Suprapubic skin (tissue), 4 donors: ENCODE measurements around the gene CDH4. TPM values are rescaled to one million over a fixed set of nuclear protein-coding genes. Genes with fewer than 3 reads are reported as not detected.

ENCODE experiments used
- DNase-seq, 2 donors: peaks; one replicate each; pipeline ENCODE4 v3.0.0-alpha.2; 2019; ENCODE audit warnings: low spot score in 2 of 2
- H3K27ac ChIP-seq: fragments of 200-600 bp; sonication (generic); one replicate; pipeline ENCODE4 v1.5.1; 2019
- H3K27me3 ChIP-seq: fragments of 200-600 bp; sonication (generic); one replicate; pipeline ENCODE4 v1.5.1; 2019
- H3K36me3 ChIP-seq: fragments of 200-600 bp; sonication (generic); one replicate; pipeline ENCODE4 v1.5.1; 2019
- H3K4me1 ChIP-seq: fragments of 200-600 bp; sonication (generic); one replicate; pipeline ENCODE4 v1.5.1; 2019
- H3K4me3 ChIP-seq: fragments of 200-600 bp; sonication (generic); one replicate; pipeline ENCODE4 v1.5.1; 2019; ENCODE audit warnings: mild to moderate bottlenecking
- H3K9me3 ChIP-seq: fragments of 200-600 bp; sonication (generic); one replicate; pipeline ENCODE4 v1.5.1; 2019
- CTCF ChIP-seq, 2 donors: fragments of 200-600 bp in 1 of 2; fragments of 450-650 bp in 1 of 2; sonication (generic) in 1 of 2; IDR thresholded peaks; one replicate each; pipeline ENCODE4 v1.5.1; 2016 to 2019; ENCODE audit warnings: antibody characterized with exemption in 2 of 2, mild to moderate bottlenecking in 1 of 2, moderate library complexity in 1 of 2
- EP300 ChIP-seq: sonication (generic); formaldehyde crosslinking; IDR thresholded peaks from one replicate; pipeline ENCODE4 v1.6.1; 2017; ENCODE audit warnings: antibody characterized with exemption
- POLR2A ChIP-seq, 2 donors: fragments of 450-650 bp; IDR thresholded peaks; one replicate each; pipeline ENCODE4 v1.6.1; 2017; ENCODE audit warnings: antibody characterized with exemption in 2 of 2, mild to moderate bottlenecking in 2 of 2, moderate library complexity in 2 of 2
- POLR2AphosphoS5 ChIP-seq, 3 donors: sonication (generic); formaldehyde crosslinking; IDR thresholded peaks; one replicate each; pipeline ENCODE4 v1.6.1; 2017; ENCODE audit warnings: antibody characterized with exemption in 3 of 3
- WGBS: methylation state at CpG from one replicate; pipeline ENCODE4 v1.1.5; 2018; 5-methylcytosine and 5-hydroxymethylcytosine counted together
- total RNA-seq, 4 donors: library from RNA; depleted of rRNA; stranded (reverse); fragments of >200 nt; gene quantifications; one replicate each; pipeline ENCODE4 v1.1.0, GENCODE V29; 2016

CDH4 gene
- total RNA-seq, 4 donors from 2014 or later = 0.91 to 5.9 (median 2.6) TPM

GRCh38 chr20:61879303-61879620 lies 627.2 kb downstream of the CDH4 start:
- no peak for TF ChIP-seq POLR2AphosphoS5 (IDR thresholded peaks at IDR 0.05)
- no peak for TF ChIP-seq CTCF (IDR thresholded peaks at IDR 0.05)
- no peak for TF ChIP-seq EP300
- no peak for TF ChIP-seq POLR2A (IDR thresholded peaks at IDR 0.05)
- H3K9me3 ChIP-seq = no peaks in the 10 kb centered on the region

GRCh38 chr20:61879694-61880093 lies 627.6 kb downstream of the CDH4 start:
- no peaks in the 10 kb centered on the region for H3K9me3 ChIP-seq
- H3K36me3 ChIP-seq = no peaks in the 10 kb centered on the region
- no peak overlapping the region for H3K4me3 ChIP-seq
- TF ChIP-seq CTCF (IDR thresholded peaks at IDR 0.05) (no peak), EP300 (no peak), POLR2A (IDR thresholded peaks at IDR 0.05) (no peak), POLR2AphosphoS5 (IDR thresholded peaks at IDR 0.05) (no peak)
- 95% methylated on average over 19 of the region's 19 CpGs for WGBS
- H3K4me1 ChIP-seq = no peaks in the 10 kb centered on the region
- no peak for DNase-seq
- H3K27me3 ChIP-seq = peaks cover 71% of the 10 kb centered on the region
- H3K27ac ChIP-seq = no peak overlapping the region

More at GRCh38 chr20:61879303-61879620, 627.2 kb downstream of the CDH4 start:
- Histone ChIP-seq H3K27me3 (peaks cover 70% of the 10 kb centered on the region), H3K36me3 (no peaks in the 10 kb centered on the region), H3K27ac (no peak overlapping the region), H3K4me3 (no peak overlapping the region), H3K4me1 (no peaks in the 10 kb centered on the region)
- no peak for DNase-seq
- 81% methylated on average over 10 of the region's 10 CpGs for WGBS

GRCh38 chr20:61880706-61881105 lies 628.6 kb downstream of the CDH4 start:
- no peak for TF ChIP-seq POLR2A (IDR thresholded peaks at IDR 0.05)
- no peak for TF ChIP-seq POLR2AphosphoS5 (IDR thresholded peaks at IDR 0.05)
- no peak for TF ChIP-seq EP300
- TF ChIP-seq CTCF (IDR thresholded peaks at IDR 0.05) = no peak
- H3K4me1 ChIP-seq = no peaks in the 10 kb centered on the region
- H3K36me3 ChIP-seq = no peaks in the 10 kb centered on the region
- no peak overlapping the region for H3K27ac ChIP-seq
- DNase-seq = no peak
- no peaks in the 10 kb centered on the region for H3K9me3 ChIP-seq
- peaks cover 69% of the 10 kb centered on the region for H3K27me3 ChIP-seq
- no peak overlapping the region for H3K4me3 ChIP-seq
- WGBS = no CpG with 5 or more reads among the region's 8 CpGs

- no peaks in the 10 kb centered on the region for H3K4me1 ChIP-seq
- no peaks in the 10 kb centered on the region for H3K36me3 ChIP-seq
- H3K27ac ChIP-seq = no peak overlapping the region
- no peaks in the 10 kb centered on the region for H3K9me3 ChIP-seq
- peaks cover 69% of the 10 kb centered on the region for H3K27me3 ChIP-seq
- DNase-seq = no peak
- TF ChIP-seq CTCF (IDR thresholded peaks at IDR 0.05) (no peak), POLR2AphosphoS5 (IDR thresholded peaks at IDR 0.05) (no peak), EP300 (no peak), POLR2A (IDR thresholded peaks at IDR 0.05) (no peak)
- WGBS = no CpG with 5 or more reads among the region's 19 CpGs
- no peak overlapping the region for H3K4me3 ChIP-seq
These were observed 629.4 kb downstream of the CDH4 start for GRCh38 chr20:61881416-61881815.

- Histone ChIP-seq H3K27ac (no peak overlapping the region), H3K27me3 (peaks cover 66% of the 10 kb centered on the region), H3K4me3 (no peak overlapping the region), H3K36me3 (no peaks in the 10 kb centered on the region), H3K9me3 (no peaks in the 10 kb centered on the region), H3K4me1 (no peaks in the 10 kb centered on the region)
- TF ChIP-seq EP300 = no peak
- no peak for TF ChIP-seq POLR2A (IDR thresholded peaks at IDR 0.05)
- TF ChIP-seq CTCF (IDR thresholded peaks at IDR 0.05) = no peak
- no peak for TF ChIP-seq POLR2AphosphoS5 (IDR thresholded peaks at IDR 0.05)
- no peak for DNase-seq
- WGBS = 85% methylated on average over 7 of the region's 13 CpGs
These were observed 629.8 kb downstream of the CDH4 start for GRCh38 chr20:61881861-61882260.
